Esophagus muscularis mucosa (tissue), 4 donors: ENCODE data around the gene METTL25B. TPM values are rescaled to one million over a fixed set of nuclear protein-coding genes. Genes with fewer than 3 reads are reported as not detected.

Source experiments
- DNase-seq: peaks from one replicate; pipeline ENCODE4 v3.0.0-alpha.2; 2017; ENCODE audit errors: extremely low spot score
- H3K27ac ChIP-seq, 4 donors: fragments of 200-600 bp; sonication (generic); replicated peaks in 1 of 4; 1 replicate in 3 of 4; 2 replicates in 1 of 4; pipeline ENCODE4 v1.5.1; 2016 to 2019; ENCODE audit warnings: mild to moderate bottlenecking in 1 of 4
- H3K27me3 ChIP-seq, 4 donors: fragments of 200-600 bp; sonication (generic); one replicate each; pipeline versions ENCODE4 v1.5.1 to v1.6.0; 2016 to 2019
- H3K36me3 ChIP-seq, 4 donors: fragments of 200-600 bp; sonication (generic); one replicate each; pipeline ENCODE4 v1.5.1; 2016 to 2019
- H3K4me1 ChIP-seq, 4 donors: fragments of 200-600 bp; sonication (generic); one replicate each; pipeline ENCODE4 v1.5.1; 2016 to 2019
- H3K4me3 ChIP-seq, 4 donors: fragments of 200-600 bp; sonication (generic); 1 replicate in 2 of 4; 2 replicates in 2 of 4; pipeline ENCODE4 v1.5.1; 2016 to 2019; ENCODE audit warnings: mild to moderate bottlenecking in 4 of 4, moderate library complexity in 1 of 4
- H3K9me3 ChIP-seq, 4 donors: fragments of 200-600 bp; sonication (generic); 1 replicate in 3 of 4; 2 replicates in 1 of 4; pipeline ENCODE4 v1.5.1; 2016 to 2019
- CTCF ChIP-seq, 3 experiments: fragments of 200-600 bp in 2 of 3; fragments of 450-650 bp in 1 of 3; sonication (generic) in 2 of 3; IDR thresholded peaks; one replicate each; pipeline ENCODE4 v1.5.1; 2017 to 2019; ENCODE audit warnings: antibody characterized with exemption in 3 of 3, mild to moderate bottlenecking in 2 of 3, moderate library complexity in 1 of 3
- EP300 ChIP-seq: sonication (generic); formaldehyde crosslinking; IDR thresholded peaks from one replicate; pipeline ENCODE4 v1.6.1; 2017; ENCODE audit warnings: antibody characterized with exemption
- POLR2A ChIP-seq: fragments of 450-650 bp; IDR thresholded peaks from one replicate; pipeline ENCODE4 v1.6.1; 2017; ENCODE audit warnings: antibody characterized with exemption, moderate library complexity, mild to moderate bottlenecking, low read depth
- POLR2AphosphoS5 ChIP-seq, 2 donors: sonication (generic); formaldehyde crosslinking; IDR thresholded peaks; one replicate each; pipeline ENCODE4 v1.6.1; 2017; ENCODE audit warnings: antibody characterized with exemption in 2 of 2
- WGBS: methylation state at CpG from one replicate; pipeline ENCODE4 v1.1.5; 2018; 5-methylcytosine and 5-hydroxymethylcytosine counted together
- intact Hi-C: fragments of 100-400 bp; cut with DNase I; formaldehyde crosslinking; loops from one replicate; pipeline ENCODE4 v1.15.1; 2023
- total RNA-seq, 4 donors: library from RNA; depleted of rRNA; stranded (reverse); fragments of >200 nt; gene quantifications; one replicate each; pipeline versions ENCODE4 v1.1.0 to v1.2.1, GENCODE V29; 2016

Gene METTL25B
- total RNA-seq, 4 donors from 2014 or later = 16.2 to 32.3 (median 18.0) TPM

GRCh38 chr1:156751757-156752481 lies 23.6 kb downstream of the METTL25B start:
- H3K9me3 ChIP-seq = no peaks in the 10 kb centered on the region
- peaks cover 39 to 49% (median 48%) of the 10 kb centered on the region in 4 donors for H3K4me1 ChIP-seq
- no peaks in the 10 kb centered on the region for H3K36me3 ChIP-seq
- DNase-seq = peak; percentile 99
- peak in 1 of 3 experiments; percentile 36 for TF ChIP-seq CTCF (IDR thresholded peaks at IDR 0.05)
- peak; percentile 34 for TF ChIP-seq POLR2A
- no peak for TF ChIP-seq EP300
- peak; percentile 84 to 95 for TF ChIP-seq POLR2AphosphoS5 (IDR thresholded peaks at IDR 0.05)
- H3K27ac ChIP-seq = peak overlapping the region; percentile 93 to 99 (median 98)
- H3K27me3 ChIP-seq = no peaks in the 10 kb centered on the region
- intact Hi-C loops = no loop called here
- peak overlapping the region; percentile 87 to 100 (median 93) for H3K4me3 ChIP-seq
- WGBS = under 1% methylated on average over 25 of the region's 68 CpGs

DNA sequence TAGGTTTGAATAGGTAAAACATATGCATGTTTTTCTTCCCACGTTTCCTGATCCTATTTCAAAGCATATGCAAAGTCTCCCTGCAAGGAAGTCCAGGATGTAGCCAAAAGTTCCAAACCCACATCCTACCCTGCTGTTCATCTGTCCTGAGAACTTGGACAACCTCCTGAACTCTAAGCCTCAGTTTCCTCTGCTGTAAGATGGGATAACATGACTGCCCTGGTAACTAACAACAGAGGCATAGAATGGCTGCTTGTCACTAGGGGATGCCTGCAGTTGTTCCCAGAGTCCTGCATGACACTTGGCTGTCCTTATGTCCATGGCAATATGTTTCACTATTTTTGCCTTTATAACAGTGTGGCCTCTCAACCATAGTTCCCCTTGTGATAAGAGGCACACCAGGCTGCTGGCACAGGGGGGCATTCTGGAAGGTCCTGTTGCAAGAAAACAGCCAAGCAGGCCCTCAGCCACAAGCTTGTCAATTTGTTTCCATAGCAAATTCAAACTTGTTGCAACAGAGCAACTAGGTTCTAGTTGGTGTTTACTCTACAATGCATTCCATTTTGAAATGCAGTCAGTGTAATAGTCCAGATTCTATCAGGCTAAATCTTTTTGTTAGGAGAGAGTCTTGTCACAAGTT lies 24.7 kb downstream of the METTL25B start:
- Histone ChIP-seq H3K4me1 (peaks cover 32 to 41% (median 40%) of the 10 kb centered on the region in 4 donors), H3K27ac (peak overlapping the region; percentile 93 to 99 (median 98)), H3K9me3 (no peaks in the 10 kb centered on the region), H3K4me3 (peak overlapping the region; percentile 87 to 100 (median 93)), H3K36me3 (no peaks in the 10 kb centered on the region), H3K27me3 (no peaks in the 10 kb centered on the region)
- intact Hi-C loops = no loop called here
- 43% methylated on average over 1 of the region's 1 CpG for WGBS
- no peak for DNase-seq
- no peak for TF ChIP-seq POLR2AphosphoS5 (IDR thresholded peaks at IDR 0.05)
- no peak for TF ChIP-seq POLR2A
- no peak for TF ChIP-seq CTCF (IDR thresholded peaks at IDR 0.05)
- no peak for TF ChIP-seq EP300

DNA sequence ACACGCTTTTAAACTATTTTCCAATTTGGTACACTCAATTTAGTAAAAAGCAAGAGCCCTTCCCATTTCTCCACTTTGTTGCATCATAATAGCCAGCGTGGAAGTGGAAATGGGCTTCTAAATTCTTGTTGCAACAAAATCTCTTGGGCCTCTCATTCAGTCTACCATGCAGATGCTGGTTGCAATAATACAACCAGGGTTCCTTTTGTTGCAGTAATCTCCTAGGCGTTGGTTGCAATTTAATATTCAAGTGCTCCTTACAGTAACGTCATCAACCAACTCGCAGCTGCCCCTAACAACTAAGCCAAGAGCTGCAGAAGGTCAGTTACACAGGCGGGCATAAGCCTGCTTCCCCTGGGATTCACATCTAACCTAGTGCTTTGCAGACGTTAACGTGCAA lies 25.9 kb downstream of the METTL25B start:
- TF ChIP-seq CTCF (IDR thresholded peaks at IDR 0.05) (no peak), POLR2A (no peak), POLR2AphosphoS5 (IDR thresholded peaks at IDR 0.05) (no peak), EP300 (no peak)
- H3K4me3 ChIP-seq = no peak overlapping the region
- 91% methylated on average over 8 of the region's 8 CpGs for WGBS
- no peaks in the 10 kb centered on the region for H3K27me3 ChIP-seq
- no peaks in the 10 kb centered on the region for H3K9me3 ChIP-seq
- intact Hi-C loops = no loop called here
- no peaks in the 10 kb centered on the region for H3K36me3 ChIP-seq
- no peak for DNase-seq
- peaks cover 20 to 28% (median 27%) of the 10 kb centered on the region in 4 donors for H3K4me1 ChIP-seq
- H3K27ac ChIP-seq = no peak overlapping the region

- intact Hi-C loops = no loop called here
- H3K36me3 ChIP-seq = no peaks in the 10 kb centered on the region
Observed at GRCh38 chr1:156755527-156755950, 27.3 kb downstream of the METTL25B start.

More at GRCh38 chr1:156755527-156755950, 27.3 kb downstream of the METTL25B start:
- TF ChIP-seq POLR2A (no peak), POLR2AphosphoS5 (IDR thresholded peaks at IDR 0.05) (no peak), CTCF (IDR thresholded peaks at IDR 0.05) (no peak), EP300 (no peak)
- 71% methylated on average over 5 of the region's 5 CpGs for WGBS
- Histone ChIP-seq H3K4me3 (no peak overlapping the region), H3K27me3 (no peaks in the 10 kb centered on the region), H3K9me3 (no peaks in the 10 kb centered on the region), H3K4me1 (peaks cover 10 to 16% (median 14%) of the 10 kb centered on the region in 4 donors), H3K27ac (no peak overlapping the region)
- DNase-seq = no peak
